IMR-90 (cell line): ENCODE results near the gene ANKRD63. TPM values are rescaled to one million over a fixed set of nuclear protein-coding genes. Genes with fewer than 3 reads are reported as not detected.

ENCODE experiments used
- ATAC-seq: fragments of 200-7000 bp; cut with Tn5 transposase; 2 replicates; pipeline ENCODE4 v1.9.1; 2020; ENCODE audit warnings: low read depth, mild to moderate bottlenecking, moderate library complexity
- BruUV-seq: library from RNA; stranded (reverse); fragments of 400-500 nt; replicated peaks from 2 replicates; lab custom pipeline; 2021; lab: Mats Ljungman, UMichigan
- CTCF ChIA-PET: fragments of 300-600 bp; formaldehyde crosslinking; extraction: SDS; loops from one replicate; lab custom pipeline; 2021; ENCODE audit warnings: antibody characterized with exemption; lab: Yijun Ruan, JAX
- POLR2A ChIA-PET: fragments of 300-600 bp; sonication (Branson Sonifier 250); formaldehyde crosslinking; loops from one replicate; lab custom pipeline; 2022; ENCODE audit warnings: antibody characterized with exemption; ENCODE audit not compliant: unreplicated experiment; lab: Charles Lee
- DNase-seq: peaks from one replicate; pipeline ENCODE4 v3.0.0; 2013
- H2AFZ ChIP-seq: replicated peaks from 2 replicates; pipeline ENCODE3; 2013; ENCODE audit warnings: low read length, mild to moderate bottlenecking; ENCODE audit not compliant: poor library complexity
- H2AK5ac ChIP-seq: 2 replicates; pipeline ENCODE4 v1.6.1; 2013; ENCODE audit warnings: low read depth, low read length, inconsistent platforms
- H2AK9ac ChIP-seq: replicated peaks from 2 replicates; pipeline ENCODE3; 2013; ENCODE audit warnings: mild to moderate bottlenecking, low read depth, low read length, moderate library complexity; ENCODE audit not compliant: poor library complexity
- H2BK120ac ChIP-seq: 2 replicates; pipeline ENCODE4 v1.6.1; 2013; ENCODE audit warnings: low read depth, low read length, inconsistent platforms
- H2BK15ac ChIP-seq: 3 replicates; pipeline ENCODE4 v1.6.1; 2013; ENCODE audit warnings: low read depth, low read length, inconsistent platforms
- H2BK20ac ChIP-seq: 2 replicates; pipeline ENCODE4 v1.6.1; 2013; ENCODE audit warnings: low read depth, mild to moderate bottlenecking, inconsistent platforms, low read length, moderate library complexity
- H2BK5ac ChIP-seq: 2 replicates; pipeline ENCODE4 v1.6.1; 2013; ENCODE audit warnings: mild to moderate bottlenecking, low read depth, low read length, inconsistent platforms; ENCODE audit not compliant: poor library complexity, severe bottlenecking
- H3K14ac ChIP-seq: replicated peaks from 2 replicates; pipeline ENCODE4 v1.6.1; 2013; ENCODE audit warnings: low read depth, low read length, inconsistent platforms
- H3K18ac ChIP-seq: 2 replicates; pipeline ENCODE4 v1.6.1; 2013; ENCODE audit warnings: low read depth, low read length, control low read depth
- H3K23ac ChIP-seq: 2 replicates; pipeline ENCODE4 v1.6.1; 2013; ENCODE audit warnings: low read depth, low read length, inconsistent platforms
- H3K27ac ChIP-seq: 2 replicates; pipeline ENCODE4 v1.5.1; 2013; ENCODE audit warnings: mild to moderate bottlenecking, control low read depth, low read length; ENCODE audit not compliant: insufficient read depth
- H3K27me3 ChIP-seq: 2 replicates; pipeline ENCODE4 v1.6.1; 2013; ENCODE audit warnings: low read length; ENCODE audit not compliant: control insufficient read depth, insufficient read depth
- H3K36me3 ChIP-seq: 2 replicates; pipeline ENCODE4 v1.6.1; 2013; ENCODE audit warnings: low read length, mixed read lengths; ENCODE audit not compliant: control insufficient read depth, insufficient read depth
- H3K4ac ChIP-seq: 2 replicates; pipeline ENCODE4 v1.6.1; 2013; ENCODE audit warnings: low read depth, low read length, inconsistent platforms
- H3K4me1 ChIP-seq: 2 replicates; pipeline ENCODE4 v1.6.1; 2013; ENCODE audit warnings: low read length, mixed read lengths; ENCODE audit not compliant: control insufficient read depth, insufficient read depth
- H3K4me2 ChIP-seq: 2 replicates; pipeline ENCODE4 v1.6.1; 2013; ENCODE audit warnings: low read depth, mild to moderate bottlenecking, control low read depth, low read length, moderate library complexity
- H3K4me3 ChIP-seq: 2 replicates; pipeline ENCODE4 v1.5.1; 2013; ENCODE audit warnings: low read depth, mild to moderate bottlenecking, control low read depth, low read length, moderate library complexity; ENCODE audit not compliant: insufficient read depth
- H3K56ac ChIP-seq: 2 replicates; pipeline ENCODE4 v1.6.1; 2013; ENCODE audit warnings: low read length, inconsistent platforms; ENCODE audit not compliant: insufficient read depth; ENCODE audit errors: extremely low read depth
- H3K79me1 ChIP-seq, 2 experiments: 2 replicates each; pipeline ENCODE4 v1.6.1; 2013; ENCODE audit warnings: low read length in 2 of 2, inconsistent platforms in 1 of 2, low read depth in 1 of 2
- H3K9ac ChIP-seq: 2 replicates; pipeline ENCODE4 v1.6.1; 2013; ENCODE audit warnings: low read depth, low read length, control low read depth
- H3K9me1 ChIP-seq: 2 replicates; pipeline ENCODE4 v1.6.1; 2013; ENCODE audit warnings: low read length, inconsistent platforms; ENCODE audit not compliant: insufficient read depth
- H3K9me3 ChIP-seq: 2 replicates; pipeline ENCODE4 v1.6.1; 2013; ENCODE audit warnings: low read length; ENCODE audit not compliant: control insufficient read depth, insufficient read depth
- H4K20me1 ChIP-seq: 2 replicates; pipeline ENCODE4 v1.6.1; 2013; ENCODE audit warnings: low read length, inconsistent platforms; ENCODE audit not compliant: insufficient read depth
- H4K5ac ChIP-seq: 2 replicates; pipeline ENCODE4 v1.6.1; 2013; ENCODE audit warnings: mild to moderate bottlenecking, low read depth, low read length, control low read depth
- H4K8ac ChIP-seq, 2 experiments: 2 replicates each; pipeline ENCODE4 v1.6.1; 2013; ENCODE audit warnings: low read depth in 2 of 2, low read length in 2 of 2, control low read depth in 1 of 2, inconsistent platforms in 1 of 2
- H4K91ac ChIP-seq: 2 replicates; pipeline ENCODE4 v1.6.1; 2013; ENCODE audit warnings: low read depth, low read length, inconsistent platforms; ENCODE audit not compliant: insufficient read depth
- BHLHE40 ChIP-seq: fragments of 150-350 bp; IDR thresholded peaks from 2 replicates; pipeline ENCODE4 v1.6.1; 2016; ENCODE audit warnings: mild to moderate bottlenecking, low read depth, low read length
- CEBPB ChIP-seq: IDR thresholded peaks from 2 replicates; pipeline ENCODE4 v1.6.1; 2012; ENCODE audit warnings: low read depth, low read length, improper control_type of control experiment
- CHD1 ChIP-seq: IDR thresholded peaks from 2 replicates; pipeline ENCODE4 v1.6.1; 2012; ENCODE audit warnings: low read depth, low read length, improper control_type of control experiment
- CTCF ChIP-seq: conservative IDR thresholded peaks from 2 replicates; pipeline ENCODE4 v1.5.1; 2012; ENCODE audit warnings: mild to moderate bottlenecking, low read depth, low read length, improper control_type of control experiment
- ELK1 ChIP-seq: fragments of 150-350 bp; IDR thresholded peaks from 2 replicates; pipeline ENCODE4 v1.6.1; 2016; ENCODE audit warnings: low read depth, mild to moderate bottlenecking, low read length, moderate library complexity, borderline replicate concordance
- FOS ChIP-seq: fragments of 150-350 bp; IDR thresholded peaks from 2 replicates; pipeline ENCODE4 v1.6.1; 2016; ENCODE audit warnings: low read depth, low read length
- MAFK ChIP-seq: IDR thresholded peaks from 2 replicates; pipeline ENCODE4 v1.6.1; 2012; ENCODE audit warnings: low read depth, low read length, improper control_type of control experiment
- MAZ ChIP-seq: IDR thresholded peaks from 2 replicates; pipeline ENCODE4 v1.6.1; 2012; ENCODE audit warnings: low read depth, mild to moderate bottlenecking, low read length, improper control_type of control experiment, moderate library complexity, borderline replicate concordance
- MXI1 ChIP-seq: IDR thresholded peaks from 2 replicates; pipeline ENCODE4 v1.6.1; 2012; ENCODE audit warnings: low read depth, mild to moderate bottlenecking, low read length, moderate library complexity, borderline replicate concordance
- NFE2L2 ChIP-seq: fragments of 150-350 bp; IDR thresholded peaks from 2 replicates; pipeline ENCODE4 v1.6.1; 2016; ENCODE audit warnings: low read depth, mild to moderate bottlenecking, low read length
- POLR2A ChIP-seq: IDR thresholded peaks from 2 replicates; pipeline ENCODE4 v1.6.1; 2012; ENCODE audit warnings: mild to moderate bottlenecking, low read depth, low read length
- RAD21 ChIP-seq: IDR thresholded peaks from 2 replicates; pipeline ENCODE4 v1.6.1; 2012; ENCODE audit warnings: low read length, improper control_type of control experiment
- RCOR1 ChIP-seq: IDR thresholded peaks from 2 replicates; pipeline ENCODE4 v1.6.1; 2012; ENCODE audit warnings: mild to moderate bottlenecking, low read length, improper control_type of control experiment; ENCODE audit not compliant: insufficient replicate concordance
- RFX5 ChIP-seq: IDR thresholded peaks from 2 replicates; pipeline ENCODE4 v1.8.0; 2012; ENCODE audit warnings: low read depth, mild to moderate bottlenecking, low read length, moderate library complexity
- SMC3 ChIP-seq: fragments of 150-350 bp; IDR thresholded peaks from 2 replicates; pipeline ENCODE4 v1.6.1; 2016; ENCODE audit warnings: low read depth, mild to moderate bottlenecking, antibody characterized with exemption, low read length, moderate library complexity
- USF2 ChIP-seq: fragments of 150-350 bp; IDR thresholded peaks from 2 replicates; pipeline ENCODE4 v1.6.1; 2017; ENCODE audit warnings: mild to moderate bottlenecking, antibody characterized with exemption, low read length, low read depth
- WGBS, 2 experiments: methylation state at CpG; one replicate each; pipeline versions ENCODE4 v1.1.5 to v1.1.7; 2013; ENCODE audit warnings: missing lambda C conversion rate in 2 of 2; ENCODE audit not compliant: insufficient read length in 1 of 2; ENCODE audit errors: extremely low coverage in 2 of 2; 5-methylcytosine and 5-hydroxymethylcytosine counted together
- dilution Hi-C: fragments of 300-500 bp; cut with HindIII; formaldehyde crosslinking; loops from one replicate; pipeline ENCODE4 v1.14.3; 2018; ENCODE audit warnings: low sequenced_read_pairs; ENCODE audit not compliant: unreplicated experiment
- in situ Hi-C: fragments of 300-500 bp; cut with MboI; formaldehyde crosslinking; loops from 3 replicates; pipeline ENCODE4 v1.14.3; 2019; ENCODE audit warnings: low sequenced_read_pairs, inconsistent platforms, mixed read lengths
- intact Hi-C: fragments of 100-400 bp; cut with micrococcal nuclease; formaldehyde crosslinking; loops from 2 replicates; pipeline ENCODE4 v1.10.0; 2022
- polyA plus RNA-seq, 3 experiments: library from polyadenylated mRNA; depleted of rRNA; stranded (reverse); fragments of >200 nt; gene quantifications; 2 replicates each; pipeline ENCODE4 v1.2.3, GENCODE V29; 2012; ENCODE audit warnings: low replicate concordance in 1 of 3
- total RNA-seq: library from RNA; depleted of rRNA; stranded (reverse); fragments of >200 nt; gene quantifications from 2 replicates; pipeline ENCODE4 v1.2.3, GENCODE V29; 2012

The ANKRD63 gene
- total and polyA plus RNA-seq, 2 of the 4 experiments (the other 2 are of a cell fraction), result not detected

- TF ChIP-seq FOS (no peak), MAFK (no peak), CHD1 (no peak), NFE2L2 (no peak), USF2 (no peak), POLR2A (no peak), BHLHE40 (no peak), MAZ (no peak), RFX5 (no peak), ELK1 (no peak), RCOR1 (no peak), MXI1 (no peak), RAD21 (no peak), CTCF (no peak), CEBPB (no peak), SMC3 (no peak)
- Histone ChIP-seq H3K27ac (no peak overlapping the region), H3K36me3 (no peaks in the 10 kb centered on the region), H3K79me1 (no peaks in the 10 kb centered on the region), H3K4me2 (no peak overlapping the region), H2BK120ac (no peak overlapping the region), H3K14ac (no peak overlapping the region), H4K5ac (no peak overlapping the region), H4K20me1 (no peaks in the 10 kb centered on the region), H3K18ac (no peak overlapping the region), H3K4ac (no peak overlapping the region), H3K56ac (no peak overlapping the region), H3K9ac (no peak overlapping the region), H2AFZ (peak overlapping the region; percentile 41), H2BK15ac (no peak overlapping the region), H3K9me1 (no peaks in the 10 kb centered on the region), H3K23ac (no peak overlapping the region), H2AK5ac (no peak overlapping the region), H3K4me3 (no peak overlapping the region), H3K4me1 (peaks cover 3% of the 10 kb centered on the region; the same call in 1 of the 2 replicates), H4K8ac (no peak overlapping the region), H2AK9ac (no peak overlapping the region), H2BK20ac (no peak overlapping the region), H3K9me3 (no peaks in the 10 kb centered on the region), H4K91ac (no peak overlapping the region), H2BK5ac (no peak overlapping the region), H3K27me3 (peaks cover 32% of the 10 kb centered on the region)
- DNase-seq (no peak), ATAC-seq (no peak)
- no TSS peak for BruUV-seq
- ChIA-PET CTCF (no interaction called here), POLR2A (no interaction called here)
- in situ Hi-C loops, result no loop called here
- dilution Hi-C loops, result no loop called here
- intact Hi-C loops, result no loop called here
- WGBS, 2 experiments, result 100% methylated on average over 1 of the region's 10 CpGs; no CpG with 5 or more reads in 1 of the 2 experiments
Measured at GRCh38 chr15:40242213-40242599, 40.7 kb downstream of the ANKRD63 start.
